HG03060 (cell line): ENCODE measurements around the gene C1orf50.
"Not testable (repeated sequence)": the region's sequence is repeated elsewhere in the genome, so short reads cannot be mapped to it uniquely, and the experiment has no call there.

Experiments
- ATAC-seq: cut with Tn5 transposase; IDR thresholded peaks from one replicate; pipeline ENCODE4 v1.9.1; 2021; ENCODE audit warnings: low read depth, moderate number of reproducible peaks; ENCODE audit not compliant: unreplicated experiment

Gene C1orf50

DNA sequence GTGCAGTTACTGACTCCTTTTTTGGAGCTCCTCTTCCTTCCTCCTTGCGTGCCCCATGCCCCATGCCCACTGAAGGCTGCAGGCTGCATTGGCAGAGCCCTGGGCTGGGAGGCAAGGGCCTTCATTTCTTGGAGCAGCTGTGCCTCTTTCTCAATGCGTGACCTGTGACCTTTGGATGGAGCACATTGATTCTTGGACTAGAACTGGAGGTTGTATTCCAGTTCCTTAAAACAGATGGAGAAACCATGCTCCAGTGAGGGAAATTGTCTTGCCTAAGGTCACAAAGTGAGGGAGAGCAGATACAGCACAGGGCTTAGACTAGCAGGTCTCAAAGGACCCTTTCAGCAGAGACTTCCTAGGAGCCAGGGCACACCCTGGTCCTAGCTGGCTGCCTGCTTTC is 26.8 kb downstream of the C1orf50 start:
- ATAC-seq, result no peak

DNA sequence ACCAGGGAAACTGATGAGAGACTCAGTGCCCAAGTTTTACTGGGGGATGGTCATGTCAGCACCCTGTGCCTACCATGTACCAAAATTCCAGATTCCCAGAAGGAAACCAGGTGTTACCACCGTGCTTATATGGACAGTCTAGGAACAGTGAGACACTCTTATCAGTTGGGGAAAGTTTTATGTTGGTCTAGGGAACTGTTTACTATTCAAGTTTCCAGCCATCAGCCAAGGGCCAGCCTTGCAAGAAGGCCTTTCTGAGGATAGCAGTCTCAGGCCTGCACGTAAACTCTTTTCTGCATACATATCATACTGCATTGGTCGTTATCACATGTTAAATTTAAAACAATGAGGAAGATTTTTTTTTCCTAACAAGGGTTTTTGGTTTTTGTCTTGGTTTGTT is 30.4 kb downstream of the C1orf50 start:
- no peak for ATAC-seq

DNA sequence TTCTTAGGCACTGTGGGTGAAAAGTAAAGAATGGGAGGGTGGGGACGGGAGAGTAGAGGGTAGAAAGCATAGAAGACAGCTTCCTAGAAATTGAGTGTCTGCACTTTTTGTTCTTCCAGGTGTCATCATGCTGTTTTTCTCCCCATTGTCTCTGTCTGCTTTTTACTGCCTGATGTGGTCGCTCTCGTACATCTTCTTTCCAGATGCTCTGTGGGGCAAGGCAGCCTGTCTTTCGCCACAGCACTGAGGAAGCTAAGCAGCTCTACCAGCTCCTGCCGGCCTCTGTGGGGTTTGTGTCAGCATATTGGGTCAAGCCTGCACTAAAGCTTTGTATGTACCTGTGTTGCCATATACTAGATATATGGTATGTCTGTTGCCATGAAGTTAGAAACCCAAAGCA is 30.9 kb downstream of the C1orf50 start:
- no peak for ATAC-seq

DNA sequence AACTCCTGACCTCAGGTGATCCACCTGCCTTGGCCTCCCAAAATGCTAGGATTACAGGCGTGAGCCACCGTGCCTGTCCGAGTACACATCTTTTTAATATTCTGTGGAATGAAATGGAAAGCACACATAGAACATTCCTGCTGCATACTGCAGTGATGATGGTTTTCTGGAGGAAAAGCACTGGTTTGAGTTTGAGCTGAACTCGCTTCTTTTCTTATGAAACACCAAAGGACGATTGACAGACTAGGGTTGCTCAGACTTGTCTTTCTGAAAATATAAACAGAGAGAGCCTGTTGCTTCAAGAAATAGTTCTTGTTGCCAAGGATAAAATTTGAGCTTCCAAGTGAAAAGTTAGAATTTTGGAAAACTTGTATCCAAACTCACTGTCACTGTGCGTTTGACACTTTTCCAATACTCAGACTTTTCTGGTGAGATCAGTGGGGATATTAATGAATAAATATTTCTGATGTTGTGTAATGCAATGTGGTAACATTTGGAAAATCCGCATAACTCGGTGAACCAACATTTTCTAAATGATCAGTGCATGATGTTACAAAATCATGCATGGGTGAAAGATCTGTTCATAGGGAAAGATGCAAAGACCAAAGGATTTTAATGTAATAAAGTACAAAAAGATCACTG is 34.9 kb downstream of the C1orf50 start:
- ATAC-seq, result no peak

DNA sequence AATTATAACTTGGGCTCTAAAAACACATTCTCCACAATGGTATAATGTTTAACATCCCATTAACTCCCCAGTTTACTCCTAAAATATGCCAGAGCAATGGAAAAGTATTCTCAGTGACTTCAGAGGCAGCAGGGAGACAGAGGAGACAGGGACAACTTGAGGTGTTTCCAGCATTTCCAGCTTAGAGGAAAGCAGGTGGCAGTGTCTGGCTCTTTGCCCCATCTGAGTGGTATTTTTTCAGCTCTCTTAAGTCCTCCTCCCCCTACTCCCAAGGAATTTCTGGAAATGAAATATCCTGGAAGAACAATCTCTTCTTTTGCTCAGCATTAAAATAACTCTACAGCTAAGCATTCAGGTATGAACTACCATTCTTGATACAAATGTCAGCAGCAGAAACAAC is 39.1 kb downstream of the C1orf50 start:
- ATAC-seq, result no peak

DNA sequence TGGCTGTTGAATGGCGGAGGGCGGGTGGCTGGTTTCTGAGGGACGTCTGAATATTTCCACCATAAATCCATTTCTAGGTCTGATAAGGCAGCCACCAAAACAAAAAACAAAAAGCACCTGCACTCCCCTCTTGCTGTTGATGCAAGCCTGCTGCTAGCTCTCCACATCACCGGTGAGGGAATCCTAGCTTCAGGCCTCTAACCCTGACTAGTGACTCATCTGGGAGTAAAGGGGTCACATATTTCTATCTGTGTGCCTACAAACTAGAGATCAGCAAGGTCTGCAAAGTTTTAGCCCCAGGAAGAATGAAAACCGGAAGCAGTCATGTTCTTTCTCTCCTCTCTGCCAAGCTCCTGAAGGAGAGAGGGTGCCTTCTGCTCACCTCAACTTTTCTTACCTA is 39.5 kb downstream of the C1orf50 start:
- ATAC-seq, result no peak

DNA sequence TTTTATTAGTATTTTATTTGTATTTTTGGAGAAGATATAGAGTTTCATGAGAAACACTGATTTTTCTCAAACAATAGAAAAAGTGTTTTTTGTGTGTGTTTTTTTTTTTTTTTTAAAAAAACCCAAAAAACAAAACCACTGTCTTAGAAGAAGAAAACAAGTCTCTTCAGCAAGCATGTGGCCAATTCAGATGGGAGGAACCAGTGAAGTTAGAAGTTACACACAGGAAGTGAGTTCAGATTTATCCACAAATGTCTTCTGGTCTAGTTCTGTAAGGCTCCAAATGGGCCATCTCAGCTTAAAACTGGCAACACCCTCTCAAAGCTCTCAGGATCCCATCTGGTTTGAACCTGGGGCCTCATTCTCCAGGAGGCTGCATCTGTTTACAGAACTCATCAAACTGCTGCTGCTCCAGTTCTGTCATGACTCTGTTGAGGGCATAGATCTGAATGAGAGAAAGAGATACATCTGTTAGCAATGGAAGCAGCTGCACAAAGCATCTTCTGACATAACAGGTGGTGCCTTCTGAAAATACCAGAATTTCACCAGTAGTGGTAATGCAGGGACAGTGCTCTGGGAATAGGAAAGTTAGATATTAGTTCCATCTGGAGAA is 40.1 kb downstream of the C1orf50 start:
- ATAC-seq, result no peak

DNA sequence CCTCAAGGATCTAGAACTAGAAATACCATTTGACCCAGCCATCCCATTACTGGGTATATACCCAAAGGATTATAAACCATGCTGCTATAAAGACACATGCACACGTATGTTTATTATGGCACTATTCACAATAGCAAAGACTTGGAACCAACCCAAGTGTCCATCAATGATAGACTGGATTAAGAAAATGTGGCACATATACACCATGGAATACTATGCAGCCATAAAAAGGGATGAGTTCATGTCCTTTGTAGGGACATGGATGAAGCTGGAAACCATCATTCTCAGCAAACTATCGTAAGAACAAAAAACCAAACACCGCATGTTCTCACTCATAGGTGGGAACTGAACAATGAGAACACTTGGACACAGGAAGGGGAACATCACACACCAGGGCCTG is 47.8 kb downstream of the C1orf50 start:
- not testable (repeated sequence) for ATAC-seq

DNA sequence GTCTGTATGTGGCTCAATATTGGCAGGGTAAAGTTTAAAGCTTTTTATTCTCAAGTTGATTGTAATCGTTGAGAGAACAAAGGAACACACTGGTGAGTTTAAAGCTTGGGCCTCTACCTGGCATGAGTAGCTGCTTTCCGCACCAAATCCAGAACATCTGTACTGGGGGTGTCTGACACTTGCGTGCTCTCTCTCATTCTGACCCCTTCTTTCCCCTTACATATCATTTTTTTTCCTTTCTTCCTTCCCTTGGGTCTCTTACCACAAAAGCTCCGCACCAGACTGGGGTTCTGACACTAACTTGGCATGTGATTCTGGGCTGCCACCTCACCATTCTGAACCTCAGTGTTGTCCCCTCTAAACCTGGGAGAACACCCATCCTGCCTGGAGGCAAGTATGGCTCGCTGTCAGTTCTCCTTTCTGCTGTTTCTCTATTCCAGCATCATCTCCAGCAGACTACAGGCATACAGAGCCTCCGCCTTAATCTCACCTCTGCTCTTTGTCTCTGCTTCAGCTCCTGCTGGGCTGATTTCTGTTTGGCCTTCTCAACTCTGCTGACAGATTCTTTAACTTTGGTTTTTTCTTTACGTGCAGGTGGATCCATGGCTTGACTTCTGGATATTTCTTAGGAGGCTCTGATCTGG is 49.0 kb downstream of the C1orf50 start:
- no peak for ATAC-seq

DNA sequence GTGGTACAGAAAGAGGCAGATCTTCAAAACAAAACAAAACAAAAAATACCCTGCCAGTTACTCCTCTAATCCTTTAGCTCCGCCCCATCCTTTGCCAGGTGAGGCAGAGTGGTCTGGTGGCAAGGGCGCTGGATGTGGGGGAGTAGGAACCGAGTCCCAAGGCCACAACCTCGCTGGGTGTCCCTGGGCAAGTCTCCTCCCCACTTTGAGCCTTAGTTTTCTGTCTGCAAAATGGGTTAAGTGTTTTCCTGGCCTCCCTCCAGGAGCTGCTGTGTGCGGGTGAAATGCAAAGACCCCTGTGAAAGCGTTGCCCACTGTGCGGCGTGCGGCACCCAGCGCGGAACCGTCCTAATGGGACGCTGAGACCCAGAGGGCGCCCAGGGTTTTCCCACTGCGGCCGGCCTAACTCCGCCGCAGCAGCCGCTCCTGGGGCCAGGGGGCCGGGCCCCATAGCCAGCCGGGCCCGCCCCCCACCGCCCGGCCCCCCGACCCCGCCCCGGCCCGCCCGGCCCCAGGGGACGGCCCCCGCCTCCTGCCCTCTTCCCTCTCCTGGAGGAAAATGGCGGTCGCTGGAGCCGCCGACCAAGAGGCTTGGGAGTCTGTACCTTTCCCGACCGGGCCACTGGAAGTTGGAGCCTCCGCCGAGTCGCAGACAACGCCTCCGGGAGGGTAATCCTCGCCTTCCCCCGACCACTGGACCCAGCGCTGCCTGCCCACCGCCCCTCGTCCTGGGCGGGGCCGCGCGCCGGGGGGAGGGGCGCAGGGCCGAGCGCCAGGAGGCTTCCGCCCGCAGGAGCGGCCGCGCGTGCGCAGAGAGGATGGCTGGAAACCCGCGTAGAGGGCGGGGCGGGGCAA is 49.8 kb downstream of the C1orf50 start, which contains the start of the genes ERMAP and SVBP:
Gene ERMAP, plus strand, starts transcription at position 538 of the 855 bp plus-strand sequence. CDS start 13,327 bp downstream, outside the sequence.
Gene SVBP, minus strand, starts transcription at position 813 of the 855 bp plus-strand sequence. CDS start 853 bp downstream, outside the sequence.
- peak; percentile 60 for ATAC-seq

DNA sequence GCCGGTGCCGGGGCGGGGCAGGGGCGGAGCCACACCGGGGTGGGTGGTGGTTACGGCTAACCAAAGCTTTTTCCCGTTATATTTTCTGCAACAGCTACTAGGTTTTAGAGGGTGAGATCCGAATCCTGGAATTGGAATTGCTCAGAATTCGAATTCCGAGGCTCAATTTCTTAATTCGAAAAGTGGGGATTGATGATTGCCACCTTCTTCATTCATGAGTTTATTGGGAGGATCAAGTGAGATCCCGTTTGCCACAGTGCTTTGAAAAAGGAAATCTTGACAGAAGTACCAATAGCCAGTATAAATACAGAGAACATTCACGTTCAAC is 50.4 kb downstream of the C1orf50 start:
- ATAC-seq, result no peak

DNA sequence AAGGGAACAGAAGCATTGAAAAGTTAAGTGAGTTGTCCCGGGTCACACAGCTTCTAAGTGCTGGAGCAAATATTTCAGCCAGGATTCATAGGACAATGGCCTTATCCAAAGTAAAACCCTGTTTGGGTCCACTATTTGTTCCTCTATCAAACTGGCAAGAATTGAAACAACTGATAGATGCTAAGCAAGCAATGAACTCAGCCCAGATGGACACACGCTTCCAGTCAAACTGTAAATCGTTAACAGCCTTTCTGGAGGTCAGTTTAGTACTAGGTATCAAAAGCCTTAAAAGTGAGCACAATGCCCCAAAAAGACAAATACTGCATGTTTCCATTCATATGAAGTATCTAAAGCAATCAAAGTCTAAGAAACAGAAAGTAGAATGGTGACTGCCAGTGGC is 50.9 kb downstream of the C1orf50 start:
- no peak for ATAC-seq

DNA sequence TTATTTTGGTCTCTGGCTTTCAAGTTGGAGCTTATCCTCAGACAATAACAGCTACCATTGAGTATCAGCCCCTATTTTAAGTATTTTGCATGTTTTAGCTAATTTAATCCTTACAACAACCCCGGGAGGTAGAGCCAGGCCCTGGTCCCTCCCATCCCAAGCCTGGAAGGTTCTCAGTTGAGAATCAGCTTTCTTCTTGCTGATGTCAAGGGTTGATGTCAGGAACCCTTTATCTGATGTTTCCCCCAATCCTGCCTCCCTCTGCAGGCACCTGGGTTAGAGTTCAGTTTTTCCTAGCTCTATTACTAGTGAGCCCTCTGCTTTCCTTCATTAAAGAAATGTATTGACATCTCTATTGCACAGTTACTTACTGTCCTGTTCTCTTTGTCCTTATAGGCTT is 53.8 kb downstream of the C1orf50 start:
- ATAC-seq, result no peak

DNA sequence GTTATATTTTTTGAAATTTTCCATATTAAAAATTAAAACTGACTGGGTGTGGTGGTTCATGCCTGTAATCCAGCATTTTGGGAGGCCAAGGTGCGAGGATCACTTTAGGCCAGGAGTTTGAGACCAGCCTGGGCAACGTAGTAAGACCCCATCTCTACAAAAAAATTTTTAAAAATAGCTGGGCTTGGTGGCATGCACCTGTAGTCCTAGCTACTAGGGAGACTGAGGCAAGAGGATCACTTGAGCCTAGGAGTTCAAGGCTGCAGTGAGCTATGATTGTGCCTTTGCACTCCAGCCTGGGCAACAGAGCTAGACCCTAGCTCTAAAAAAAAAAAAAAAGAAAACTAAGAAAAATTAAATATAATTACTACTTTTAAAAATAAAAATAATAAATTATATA is 54.6 kb downstream of the C1orf50 start:
- ATAC-seq, result no peak

DNA sequence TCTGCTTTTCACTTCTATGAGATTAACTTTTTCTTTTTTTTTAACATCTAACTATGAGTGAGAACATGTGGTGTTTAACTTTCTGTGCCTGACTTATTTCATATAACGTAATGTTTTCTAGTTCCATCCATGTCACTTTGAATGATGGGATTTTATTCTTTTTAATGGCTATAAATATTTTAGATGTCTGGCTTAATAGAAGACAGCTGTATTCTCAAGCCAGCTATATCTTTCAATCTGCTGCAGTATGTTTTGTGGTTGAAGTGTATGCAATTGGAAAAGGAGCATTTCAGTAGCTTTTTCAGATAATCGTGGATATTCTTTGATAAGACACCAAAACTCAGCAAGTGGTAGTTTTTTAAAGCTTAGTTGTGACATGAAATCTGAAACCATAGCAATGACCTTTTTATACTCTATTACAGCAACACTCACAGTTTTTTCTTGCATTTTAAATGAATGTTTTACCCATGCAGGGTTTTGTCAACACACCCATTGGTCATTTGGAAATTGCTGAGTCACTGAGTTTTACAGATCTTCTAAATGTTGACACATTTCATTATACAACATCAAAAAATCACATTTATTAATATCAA is 55.8 kb downstream of the C1orf50 start:
- no peak for ATAC-seq

DNA sequence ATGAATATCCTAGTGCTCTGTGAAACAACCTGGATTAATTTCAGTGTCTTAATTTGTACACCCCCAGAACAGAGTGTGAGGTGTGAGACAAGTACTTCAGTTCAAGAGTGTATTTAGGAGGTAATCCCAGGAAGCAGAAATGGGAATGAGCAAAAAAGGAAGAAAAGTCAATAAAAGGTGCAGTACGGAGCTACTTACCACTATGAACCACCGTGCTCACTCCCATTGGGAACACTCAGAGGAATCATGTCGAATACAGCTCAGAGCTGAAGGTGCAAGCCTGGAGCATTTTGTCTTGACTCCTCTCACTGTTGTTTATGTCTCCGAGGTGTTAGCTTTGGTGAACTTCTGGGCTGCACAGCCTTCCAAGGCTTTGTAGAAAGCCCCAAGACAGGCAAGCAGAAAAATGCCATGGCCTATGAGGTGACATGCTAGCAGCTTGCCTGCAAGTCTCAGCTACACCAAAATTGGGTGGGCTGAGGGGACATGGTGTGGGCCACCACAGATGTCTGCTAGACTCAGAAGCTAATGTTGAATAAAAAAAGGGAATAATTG is 57.5 kb downstream of the C1orf50 start:
- ATAC-seq, result no peak

DNA sequence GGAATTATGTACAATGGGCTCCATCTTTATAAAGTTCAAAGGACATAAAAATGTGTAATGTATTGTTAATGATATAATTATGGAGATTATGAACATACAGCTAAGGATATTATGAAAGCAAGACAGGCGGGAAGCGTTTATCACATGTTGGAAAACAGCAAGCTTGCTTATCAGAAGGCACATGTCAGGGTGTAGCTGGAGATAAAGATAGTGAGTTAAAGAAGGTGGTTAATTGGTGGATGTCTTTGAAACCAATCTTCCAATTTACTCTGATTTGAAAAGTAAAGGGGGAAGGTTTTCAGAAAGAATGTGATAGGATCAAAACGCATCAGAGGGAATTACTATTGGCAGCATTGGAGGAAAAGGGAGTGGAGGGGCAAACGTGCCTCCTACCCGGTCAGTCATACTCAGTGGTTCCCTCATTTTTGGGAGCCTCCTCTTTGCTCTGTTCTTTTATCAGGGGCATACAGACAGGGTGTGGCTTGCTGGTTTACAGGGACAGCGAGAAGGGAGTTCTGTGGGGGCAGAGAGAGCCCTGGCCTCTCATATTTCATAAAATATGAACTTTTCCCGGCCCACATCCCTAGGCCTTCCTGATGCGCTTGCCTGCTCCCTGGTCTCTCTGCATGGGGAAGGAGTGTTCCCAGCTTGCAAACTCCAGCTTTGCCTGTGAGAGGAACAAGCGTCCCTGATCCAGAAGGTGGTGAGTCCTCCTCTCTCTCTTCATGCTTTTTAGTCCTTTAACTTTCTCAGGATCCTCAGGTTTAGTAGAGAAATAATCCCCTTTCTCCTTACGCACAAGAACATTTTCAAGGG is 58.2 kb downstream of the C1orf50 start:
- ATAC-seq, result no peak
